ENCODE results near the gene IL1RL1.

IL1RL1 gene

GRCh38 chr2:102337012-102337411 lies 25.6 kb downstream of the IL1RL1 start:
- DNase-seq = no peak

GRCh38 chr2:102337481-102338386 lies 26.4 kb downstream of the IL1RL1 start:
- no peak for DNase-seq

- no peak for DNase-seq
Observed at GRCh38 chr2:102340778-102341177, 29.4 kb downstream of the IL1RL1 start.

- no peak for DNase-seq
Observed at GRCh38 chr2:102342888-102343287, 31.5 kb downstream of the IL1RL1 start.

GRCh38 chr2:102344397-102344796 lies 33.0 kb downstream of the IL1RL1 start:
- DNase-seq = no peak

GRCh38 chr2:102345329-102345920 lies 34.1 kb downstream of the IL1RL1 start:
- DNase-seq = no peak

DNA sequence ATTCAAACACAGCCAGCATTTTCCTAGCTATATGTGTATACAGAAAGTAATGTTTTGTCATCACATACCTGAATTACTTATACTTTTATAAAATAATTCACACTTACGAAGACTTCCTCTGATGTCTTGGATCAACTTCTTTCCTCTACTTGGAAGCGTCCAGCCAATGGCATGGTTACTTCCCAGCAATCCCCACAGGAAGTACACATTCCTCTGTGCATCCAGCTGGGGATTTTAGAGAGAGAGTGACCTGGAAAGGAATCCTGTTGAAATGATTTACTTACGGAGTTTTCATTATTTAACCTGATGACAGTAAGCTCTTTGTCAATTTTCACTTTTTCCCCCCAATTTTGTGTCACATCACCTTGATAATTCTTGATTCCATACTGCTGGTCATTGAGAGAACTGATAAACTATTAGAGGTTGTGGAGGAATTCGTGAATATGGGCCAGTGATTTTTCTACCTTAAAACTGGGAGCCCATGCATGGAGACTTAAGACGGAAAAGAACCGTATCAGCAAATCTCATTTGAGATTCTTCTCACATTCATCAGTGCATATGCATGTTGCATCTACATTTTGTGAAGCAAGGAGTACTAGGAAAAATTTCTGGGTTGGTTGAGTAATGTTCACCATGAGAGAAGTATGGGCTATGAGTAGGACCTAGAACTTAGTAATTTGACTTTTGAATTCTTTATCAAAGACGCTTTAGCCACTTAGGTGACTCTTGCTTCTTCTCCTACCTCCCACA lies 35.2 kb downstream of the IL1RL1 start:
- no peak for DNase-seq

- no peak for DNase-seq
Observed at GRCh38 chr2:102350137-102350793, 38.9 kb downstream of the IL1RL1 start.

GRCh38 chr2:102355526-102356380 lies 44.4 kb downstream of the IL1RL1 start, which contains the start of gene IL18R1:
Gene IL18R1 (plus strand): TSS chr2:102355796. CDS start chr2:102362661, 6,865 bp downstream.
- DNase-seq = peak; percentile 16

- no peak for DNase-seq
Observed at GRCh38 chr2:102356381-102356712, 45.0 kb downstream of the IL1RL1 start.

DNA sequence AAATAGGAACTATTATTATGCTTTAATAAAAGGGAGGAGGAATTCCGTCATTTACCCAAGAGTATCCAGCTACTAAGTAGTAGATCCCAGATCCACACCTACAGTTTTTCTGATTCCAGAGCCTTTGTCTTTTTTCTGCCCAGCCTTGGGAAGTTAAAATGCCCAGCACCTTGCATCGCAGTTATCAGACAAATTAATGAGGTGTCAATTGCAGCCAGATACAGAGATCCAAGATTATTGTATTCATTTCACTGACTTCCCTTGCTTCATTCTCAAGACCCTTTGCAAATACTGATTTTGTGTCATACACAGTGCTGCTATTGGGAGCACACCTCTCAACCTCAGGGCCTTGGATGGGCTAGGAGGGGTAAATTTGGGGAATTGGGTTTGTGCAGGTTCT lies 45.4 kb downstream of the IL1RL1 start:
- no peak for DNase-seq

DNA sequence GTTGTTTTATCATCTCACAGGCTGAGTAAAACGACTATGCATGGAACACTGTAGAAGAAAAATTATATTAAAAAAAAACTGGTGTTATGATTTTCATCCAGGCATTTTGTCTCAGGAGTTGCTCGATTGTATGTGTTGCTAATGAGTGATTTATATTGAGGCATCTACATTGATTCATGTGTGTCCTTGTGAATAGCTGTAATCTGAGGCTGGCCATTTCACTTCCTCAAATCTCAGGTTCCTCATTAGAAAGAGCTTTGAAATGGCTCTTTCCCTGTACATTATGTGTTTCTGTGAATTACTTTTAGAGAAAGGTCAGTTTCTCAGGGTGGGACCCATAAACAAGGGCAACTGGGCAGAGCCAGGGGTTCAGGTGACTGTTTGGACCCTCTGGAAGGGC lies 46.6 kb downstream of the IL1RL1 start:
- DNase-seq = no peak

- no peak for DNase-seq
Observed at GRCh38 chr2:102358496-102358895, 47.1 kb downstream of the IL1RL1 start.

DNA sequence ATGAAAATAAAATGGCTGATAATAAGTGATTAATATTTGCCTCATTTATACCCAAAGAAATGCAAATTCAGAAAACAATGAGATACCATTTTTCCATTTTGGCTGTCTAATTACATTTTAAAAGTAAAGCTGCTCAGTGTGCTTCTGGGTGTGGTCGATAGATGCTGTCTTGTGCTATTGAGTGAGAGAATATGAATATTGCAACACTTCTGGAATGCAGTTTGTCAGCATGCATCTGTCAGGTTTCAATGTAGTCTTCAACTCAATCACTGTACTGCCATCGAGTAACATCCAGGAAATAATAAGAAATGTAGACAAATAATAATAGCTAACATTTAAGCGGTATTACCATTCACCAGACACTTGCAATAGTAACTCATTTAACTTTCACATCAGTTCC lies 48.2 kb downstream of the IL1RL1 start:
- no peak for DNase-seq

GRCh38 chr2:102361632-102362241 lies 50.4 kb downstream of the IL1RL1 start:
- no peak for DNase-seq

DNA sequence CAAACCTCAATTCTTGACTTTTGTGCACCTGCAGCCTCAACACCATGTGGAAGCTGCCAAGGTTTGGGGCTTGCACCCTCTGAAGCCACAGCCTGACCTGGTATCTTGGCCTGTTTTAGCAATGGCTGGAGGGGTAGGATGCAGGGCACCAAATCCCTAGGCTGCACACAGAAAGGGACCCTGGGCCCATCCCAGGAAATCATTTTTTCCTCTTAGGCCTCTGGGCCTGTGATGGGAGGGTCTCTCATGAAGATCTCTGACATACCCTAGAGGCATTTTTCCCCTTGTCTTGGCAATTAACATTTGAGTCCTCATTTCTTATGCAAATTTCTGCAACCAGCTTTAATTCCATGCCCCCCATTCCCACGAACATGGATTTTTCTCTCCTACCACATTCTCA lies 54.4 kb downstream of the IL1RL1 start:
- no peak for DNase-seq

DNA sequence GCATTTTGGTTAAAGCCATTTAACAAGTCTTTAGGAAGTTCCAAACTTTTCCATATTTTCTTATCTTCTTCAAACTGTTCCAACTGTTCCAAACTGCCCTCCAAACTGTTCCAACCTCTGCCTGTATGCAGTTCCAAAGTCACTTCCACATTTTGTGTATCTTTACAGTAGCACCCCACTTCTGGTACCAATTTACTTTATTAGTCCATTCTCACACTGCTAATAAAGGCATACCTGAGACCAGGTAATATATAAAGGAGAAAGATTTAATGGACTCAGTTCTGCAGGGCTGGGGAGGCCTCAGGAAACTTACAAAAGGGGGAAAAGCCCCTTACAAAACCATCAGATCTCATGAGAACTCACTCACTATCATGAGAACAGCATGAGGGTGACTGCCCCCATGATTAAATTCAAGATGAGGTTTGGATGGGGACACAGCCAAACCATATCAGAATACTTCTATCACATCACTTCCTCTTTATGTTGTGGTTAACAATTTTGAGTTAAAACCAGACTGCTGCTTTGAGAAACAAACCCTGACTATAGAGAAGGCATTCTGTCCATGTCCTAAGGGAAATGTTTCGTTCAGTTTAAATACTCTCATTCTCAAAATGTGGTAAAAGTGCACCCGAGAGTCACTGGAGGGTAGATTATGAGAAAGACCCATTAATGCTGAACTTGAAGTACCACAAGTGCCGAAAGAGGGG lies 55.2 kb downstream of the IL1RL1 start:
- DNase-seq = no peak

GRCh38 chr2:102367331-102367971 lies 56.1 kb downstream of the IL1RL1 start:
- DNase-seq = no peak

DNA sequence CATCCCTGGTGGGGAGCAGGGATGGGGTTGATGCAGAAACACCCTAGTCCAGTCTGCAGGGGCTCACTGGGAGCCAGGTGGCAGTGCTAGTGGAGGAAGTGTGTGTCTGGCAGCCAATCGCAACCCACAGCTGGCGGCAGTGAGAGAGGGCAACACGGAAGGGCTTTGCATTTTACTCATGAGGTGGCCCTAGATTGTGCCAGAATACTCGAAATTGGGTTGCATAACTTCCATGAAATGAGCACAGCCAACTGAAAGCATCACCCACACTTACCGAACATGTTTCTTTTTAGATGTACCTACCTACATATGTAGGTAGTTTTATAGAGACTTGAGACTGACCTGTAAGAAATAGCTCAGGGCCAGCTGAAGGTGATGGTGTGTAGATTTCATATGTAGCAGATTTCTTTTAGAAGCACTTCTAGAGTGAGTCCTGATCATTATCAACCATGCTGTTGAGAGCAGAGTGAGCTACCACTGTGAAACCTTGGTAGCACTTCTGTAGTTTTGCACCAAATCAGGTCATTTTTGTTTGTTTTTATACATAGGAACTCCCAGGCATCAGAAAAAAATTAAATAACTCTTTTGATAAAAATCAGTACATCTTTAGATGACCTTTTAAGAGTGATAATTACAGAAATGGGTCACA lies 57.2 kb downstream of the IL1RL1 start:
- no peak for DNase-seq

GRCh38 chr2:102369866-102370265 lies 58.5 kb downstream of the IL1RL1 start:
- no peak for DNase-seq
